ENCODE results near the gene TTC9C.
A peak's percentile ranks its signal among the peaks of the same experiment; 100 is the strongest.

The TTC9C gene

GRCh38 chr11:62712276-62712812 is 15.9 kb upstream of the TTC9C start:
- Histone ChIP-seq H3K27ac (ENCODE audit: low read length) (no peak overlapping the region), H3K9ac (ENCODE audit: low read length in 2 of 2) (no peak overlapping the region), H3K36me3 (ENCODE audit: control insufficient read depth in 2 of 2, insufficient read depth in 2 of 2, low read length in 2 of 2) (peaks cover 30 to 49% of the 10 kb centered on the region in 2 donors), H3K4me3 (ENCODE audit: low read length in 2 of 2) (no peak overlapping the region), H3K4me1 (ENCODE audit: control insufficient read depth, insufficient read depth, low read length) (peaks cover 31% of the 10 kb centered on the region), H3K27me3 (ENCODE audit: control insufficient read depth in 1 of 2, insufficient read depth in 2 of 2, low read length in 2 of 2) (no peaks in the 10 kb centered on the region), H3K9me3 (ENCODE audit: control insufficient read depth in 2 of 2, low read length in 2 of 2) (no peaks in the 10 kb centered on the region)

DNA sequence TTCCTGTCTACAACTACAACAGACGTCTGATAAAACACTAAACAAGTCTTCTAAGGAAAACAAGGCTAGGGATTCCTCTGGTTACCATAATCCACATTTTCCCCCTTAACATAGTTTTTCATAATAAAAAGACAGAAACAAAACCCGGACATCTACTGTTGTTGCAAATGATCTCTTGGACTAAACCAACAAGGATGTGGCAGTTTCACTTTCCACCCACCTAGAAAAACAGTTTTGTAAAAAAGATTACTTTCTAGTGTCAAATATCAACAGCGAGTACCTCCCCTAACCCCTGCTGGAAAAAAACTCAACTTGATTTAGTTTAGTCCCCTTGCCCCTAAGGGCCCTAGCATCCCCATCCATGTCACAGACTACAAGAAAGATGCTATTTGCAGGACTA is 15.4 kb upstream of the TTC9C start:
- Histone ChIP-seq H3K9me3 (ENCODE audit: control insufficient read depth in 2 of 2, low read length in 2 of 2) (no peaks in the 10 kb centered on the region), H3K36me3 (ENCODE audit: control insufficient read depth in 2 of 2, insufficient read depth in 2 of 2, low read length in 2 of 2) (peaks cover 35 to 54% of the 10 kb centered on the region in 2 donors), H3K4me3 (ENCODE audit: low read length in 2 of 2) (no peak overlapping the region), H3K4me1 (ENCODE audit: control insufficient read depth, insufficient read depth, low read length) (peaks cover 28% of the 10 kb centered on the region), H3K27me3 (ENCODE audit: control insufficient read depth in 1 of 2, insufficient read depth in 2 of 2, low read length in 2 of 2) (no peaks in the 10 kb centered on the region), H3K9ac (ENCODE audit: low read length in 2 of 2) (no peak overlapping the region), H3K27ac (ENCODE audit: low read length) (no peak overlapping the region)

- Histone ChIP-seq H3K9me3 (ENCODE audit: control insufficient read depth in 2 of 2, low read length in 2 of 2) (no peaks in the 10 kb centered on the region), H3K9ac (ENCODE audit: low read length in 2 of 2) (no peak overlapping the region), H3K27ac (ENCODE audit: low read length) (no peak overlapping the region), H3K4me1 (ENCODE audit: control insufficient read depth, insufficient read depth, low read length) (peaks cover 25% of the 10 kb centered on the region), H3K36me3 (ENCODE audit: control insufficient read depth in 2 of 2, insufficient read depth in 2 of 2, low read length in 2 of 2) (peaks cover 37 to 58% of the 10 kb centered on the region in 2 donors), H3K27me3 (ENCODE audit: control insufficient read depth in 1 of 2, insufficient read depth in 2 of 2, low read length in 2 of 2) (no peaks in the 10 kb centered on the region), H3K4me3 (ENCODE audit: low read length in 2 of 2) (no peak overlapping the region)
These were observed 14.9 kb upstream of the TTC9C start for GRCh38 chr11:62713343-62713742.

- H3K9ac ChIP-seq (ENCODE audit: low read length in 2 of 2) = no peak overlapping the region
- H3K27me3 ChIP-seq (ENCODE audit: control insufficient read depth in 1 of 2, insufficient read depth in 2 of 2, low read length in 2 of 2) = no peaks in the 10 kb centered on the region
- no peaks in the 10 kb centered on the region for H3K9me3 ChIP-seq (ENCODE audit: control insufficient read depth in 2 of 2, low read length in 2 of 2)
- H3K27ac ChIP-seq (ENCODE audit: low read length) = no peak overlapping the region
- no peak overlapping the region for H3K4me3 ChIP-seq (ENCODE audit: low read length in 2 of 2)
- H3K4me1 ChIP-seq (ENCODE audit: control insufficient read depth, insufficient read depth, low read length) = peaks cover 6% of the 10 kb centered on the region
- peaks cover 54 to 73% of the 10 kb centered on the region in 2 donors for H3K36me3 ChIP-seq (ENCODE audit: control insufficient read depth in 2 of 2, insufficient read depth in 2 of 2, low read length in 2 of 2)
These were observed 12.8 kb upstream of the TTC9C start for GRCh38 chr11:62715150-62716130.

- no peak overlapping the region for H3K27ac ChIP-seq (ENCODE audit: low read length)
- no peak overlapping the region for H3K9ac ChIP-seq (ENCODE audit: low read length in 2 of 2)
- H3K4me3 ChIP-seq (ENCODE audit: low read length in 2 of 2) = no peak overlapping the region
- H3K4me1 ChIP-seq (ENCODE audit: control insufficient read depth, insufficient read depth, low read length) = peaks cover 3% of the 10 kb centered on the region
- peaks cover 59 to 74% of the 10 kb centered on the region in 2 donors for H3K36me3 ChIP-seq (ENCODE audit: control insufficient read depth in 2 of 2, insufficient read depth in 2 of 2, low read length in 2 of 2)
- H3K9me3 ChIP-seq (ENCODE audit: control insufficient read depth in 2 of 2, low read length in 2 of 2) = no peaks in the 10 kb centered on the region
- no peaks in the 10 kb centered on the region for H3K27me3 ChIP-seq (ENCODE audit: control insufficient read depth in 1 of 2, insufficient read depth in 2 of 2, low read length in 2 of 2)
These were observed 12.1 kb upstream of the TTC9C start for GRCh38 chr11:62716206-62716605.

DNA sequence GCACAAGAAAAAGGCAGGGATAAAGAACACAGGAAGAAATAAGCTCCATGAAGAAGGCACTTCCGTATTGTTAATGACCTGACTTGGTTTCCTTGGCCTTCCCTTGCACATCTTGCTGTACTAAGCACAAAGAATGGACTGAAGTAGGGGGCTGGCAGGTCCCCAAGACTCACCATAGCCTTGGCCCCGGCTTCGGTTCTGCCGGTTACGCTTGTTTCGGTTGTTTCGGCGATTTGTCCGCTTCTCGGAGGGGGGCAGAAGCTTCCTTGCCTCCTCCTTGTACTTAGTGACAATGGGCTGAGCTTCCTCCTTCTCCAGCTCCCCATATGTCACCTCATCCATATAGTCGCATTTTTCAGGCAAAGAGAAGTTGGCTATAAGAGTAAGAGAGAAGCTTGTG is 11.5 kb upstream of the TTC9C start:
- Histone ChIP-seq H3K4me3 (ENCODE audit: low read length in 2 of 2) (no peak overlapping the region), H3K27me3 (ENCODE audit: control insufficient read depth in 1 of 2, insufficient read depth in 2 of 2, low read length in 2 of 2) (no peaks in the 10 kb centered on the region), H3K27ac (ENCODE audit: low read length) (no peak overlapping the region), H3K36me3 (ENCODE audit: control insufficient read depth in 2 of 2, insufficient read depth in 2 of 2, low read length in 2 of 2) (peaks cover 61 to 76% of the 10 kb centered on the region in 2 donors), H3K4me1 (ENCODE audit: control insufficient read depth, insufficient read depth, low read length) (peaks cover 3% of the 10 kb centered on the region), H3K9ac (ENCODE audit: low read length in 2 of 2) (no peak overlapping the region), H3K9me3 (ENCODE audit: control insufficient read depth in 2 of 2, low read length in 2 of 2) (no peaks in the 10 kb centered on the region)

DNA sequence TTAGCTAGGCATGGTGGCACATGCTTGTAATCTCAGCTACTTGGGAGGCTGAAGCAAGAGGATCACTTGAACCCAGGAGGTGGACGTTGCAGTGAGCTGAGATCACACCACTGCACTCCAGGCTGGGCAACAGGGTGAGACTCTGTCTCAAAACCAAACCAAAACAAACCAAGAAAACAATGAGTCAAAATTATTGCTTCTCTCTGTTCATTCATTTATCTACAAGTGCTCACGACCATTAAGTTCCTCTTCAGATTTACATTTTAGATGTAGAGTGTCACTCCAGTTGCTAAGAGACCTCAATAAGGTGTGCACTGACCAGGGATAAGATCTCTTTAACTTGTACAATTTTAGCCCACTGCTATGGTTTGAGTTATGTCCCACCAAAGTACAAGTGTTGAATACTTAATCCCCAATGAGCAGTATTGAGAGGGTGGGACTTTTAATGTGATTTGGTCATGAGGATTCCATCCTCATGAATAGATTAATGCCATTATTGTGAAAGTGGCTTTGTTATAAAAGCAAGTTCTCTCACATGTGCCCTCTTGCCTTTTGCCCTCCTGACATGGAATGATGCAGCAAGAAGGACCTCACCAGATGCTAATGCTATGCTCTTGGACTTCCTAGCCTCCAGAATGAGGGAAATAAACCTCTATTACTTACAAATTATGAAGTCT is 8.8 kb upstream of the TTC9C start:
- Histone ChIP-seq H3K27ac (ENCODE audit: low read length) (peak overlapping the region; percentile 31), H3K4me1 (ENCODE audit: control insufficient read depth, insufficient read depth, low read length) (peaks cover 10% of the 10 kb centered on the region), H3K27me3 (ENCODE audit: control insufficient read depth in 1 of 2, insufficient read depth in 2 of 2, low read length in 2 of 2) (no peaks in the 10 kb centered on the region), H3K36me3 (ENCODE audit: control insufficient read depth in 2 of 2, insufficient read depth in 2 of 2, low read length in 2 of 2) (peaks cover 78 to 79% of the 10 kb centered on the region in 2 donors), H3K9me3 (ENCODE audit: control insufficient read depth in 2 of 2, low read length in 2 of 2) (no peaks in the 10 kb centered on the region), H3K9ac (ENCODE audit: low read length in 2 of 2) (no peak overlapping the region), H3K4me3 (ENCODE audit: low read length in 2 of 2) (no peak overlapping the region)

GRCh38 chr11:62721994-62722393 is 6.3 kb upstream of the TTC9C start:
- peaks cover 57 to 59% of the 10 kb centered on the region in 2 donors for H3K36me3 ChIP-seq (ENCODE audit: control insufficient read depth in 2 of 2, insufficient read depth in 2 of 2, low read length in 2 of 2)
- H3K27me3 ChIP-seq (ENCODE audit: control insufficient read depth in 1 of 2, insufficient read depth in 2 of 2, low read length in 2 of 2) = no peaks in the 10 kb centered on the region
- H3K4me1 ChIP-seq (ENCODE audit: control insufficient read depth, insufficient read depth, low read length) = peaks cover 18% of the 10 kb centered on the region
- H3K9me3 ChIP-seq (ENCODE audit: control insufficient read depth in 2 of 2, low read length in 2 of 2) = no peaks in the 10 kb centered on the region
- no peak overlapping the region for H3K9ac ChIP-seq (ENCODE audit: low read length in 2 of 2)
- no peak overlapping the region for H3K4me3 ChIP-seq (ENCODE audit: low read length in 2 of 2)
- no peak overlapping the region for H3K27ac ChIP-seq (ENCODE audit: low read length)

GRCh38 chr11:62724171-62724570 is 4.1 kb upstream of the TTC9C start:
- Histone ChIP-seq H3K9me3 (ENCODE audit: control insufficient read depth in 2 of 2, low read length in 2 of 2) (no peaks in the 10 kb centered on the region), H3K4me1 (ENCODE audit: control insufficient read depth, insufficient read depth, low read length) (peaks cover 32% of the 10 kb centered on the region), H3K27ac (ENCODE audit: low read length) (no peak overlapping the region), H3K9ac (ENCODE audit: low read length in 2 of 2) (peak overlapping the region; percentile 52 to 88), H3K36me3 (ENCODE audit: control insufficient read depth in 2 of 2, insufficient read depth in 2 of 2, low read length in 2 of 2) (peaks cover 40 to 44% of the 10 kb centered on the region in 2 donors), H3K27me3 (ENCODE audit: control insufficient read depth in 1 of 2, insufficient read depth in 2 of 2, low read length in 2 of 2) (no peaks in the 10 kb centered on the region), H3K4me3 (ENCODE audit: low read length in 2 of 2) (peak overlapping the region; percentile 15 to 99)

DNA sequence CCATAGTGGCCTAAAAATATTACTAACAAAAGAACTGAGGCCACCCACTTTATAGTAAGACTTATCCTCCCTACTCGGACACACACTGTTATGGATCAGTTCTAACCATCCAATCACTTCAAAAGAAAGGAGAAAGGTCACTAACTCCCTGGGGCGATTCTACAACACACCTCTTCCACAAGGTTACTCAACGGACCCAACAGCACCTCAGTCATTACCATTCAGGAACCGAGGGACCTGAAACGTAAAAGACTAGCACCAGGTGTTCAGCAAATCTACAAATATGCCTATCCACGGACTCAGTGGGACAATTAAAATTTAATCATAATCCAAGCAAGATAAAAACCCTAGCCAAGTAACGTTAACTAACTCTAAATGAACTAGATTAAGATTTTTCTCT is 2.6 kb upstream of the TTC9C start:
- H3K27me3 ChIP-seq (ENCODE audit: control insufficient read depth in 1 of 2, insufficient read depth in 2 of 2, low read length in 2 of 2) = no peaks in the 10 kb centered on the region
- peaks cover 27 to 33% of the 10 kb centered on the region in 2 donors for H3K36me3 ChIP-seq (ENCODE audit: control insufficient read depth in 2 of 2, insufficient read depth in 2 of 2, low read length in 2 of 2)
- no peaks in the 10 kb centered on the region for H3K9me3 ChIP-seq (ENCODE audit: control insufficient read depth in 2 of 2, low read length in 2 of 2)
- peak overlapping the region; percentile 99 for H3K4me3 ChIP-seq (ENCODE audit: low read length in 2 of 2)
- H3K27ac ChIP-seq (ENCODE audit: low read length) = peak overlapping the region; percentile 97
- H3K4me1 ChIP-seq (ENCODE audit: control insufficient read depth, insufficient read depth, low read length) = peaks cover 41% of the 10 kb centered on the region
- peak overlapping the region; percentile 88 to 94 for H3K9ac ChIP-seq (ENCODE audit: low read length in 2 of 2)
